HUDEP-2 (cell line): Measurements from ENCODE around the gene PPP1R13B.

Source experiments
- DNase-seq, 76 experiments: peaks; one replicate each; lab custom pipeline; 2025; ENCODE audit not compliant: unreplicated experiment in 76 of 76; lab: John Stamatoyannopoulos, UW

Gene PPP1R13B

GRCh38 chr14:103704708-103705107, 142.7 kb downstream of the PPP1R13B start:
- DNase-seq, result no peak

- no peak for DNase-seq
Measured at GRCh38 chr14:103703433-103704385, 143.7 kb downstream of the PPP1R13B start.

GRCh38 chr14:103702497-103703432, 144.6 kb downstream of the PPP1R13B start:
- DNase-seq, result no peak

- no peak for DNase-seq
Measured at GRCh38 chr14:103702095-103702494, 145.3 kb downstream of the PPP1R13B start.

GRCh38 chr14:103700753-103701490, 146.5 kb downstream of the PPP1R13B start:
- DNase-seq, result no peak

- DNase-seq, result no peak
Measured at GRCh38 chr14:103699901-103700752, 147.2 kb downstream of the PPP1R13B start.

GRCh38 chr14:103699261-103699661, 148.1 kb downstream of the PPP1R13B start:
- DNase-seq, result no peak

GRCh38 chr14:103698380-103699260, 148.8 kb downstream of the PPP1R13B start:
- no peak for DNase-seq

GRCh38 chr14:103697603-103698379, 149.6 kb downstream of the PPP1R13B start:
- DNase-seq, result no peak

- no peak for DNase-seq
Measured at GRCh38 chr14:103697206-103697602, 150.2 kb downstream of the PPP1R13B start.

GRCh38 chr14:103696466-103697071, 150.8 kb downstream of the PPP1R13B start:
- DNase-seq, result no peak

- no peak for DNase-seq
Measured at GRCh38 chr14:103696070-103696402, 151.3 kb downstream of the PPP1R13B start.

GRCh38 chr14:103695296-103696069, 151.9 kb downstream of the PPP1R13B start:
- no peak for DNase-seq

GRCh38 chr14:103694572-103695026, 152.8 kb downstream of the PPP1R13B start:
- no peak for DNase-seq

GRCh38 chr14:103693515-103693914, 153.9 kb downstream of the PPP1R13B start:
- DNase-seq, result peak in 1 of 76 experiments; percentile 8

GRCh38 chr14:103692871-103693270, 154.5 kb downstream of the PPP1R13B start:
- no peak for DNase-seq

- no peak for DNase-seq
Measured at GRCh38 chr14:103692159-103692558, 155.2 kb downstream of the PPP1R13B start.
